ENCODE data around the gene TTLL11.

TTLL11 gene

DNA sequence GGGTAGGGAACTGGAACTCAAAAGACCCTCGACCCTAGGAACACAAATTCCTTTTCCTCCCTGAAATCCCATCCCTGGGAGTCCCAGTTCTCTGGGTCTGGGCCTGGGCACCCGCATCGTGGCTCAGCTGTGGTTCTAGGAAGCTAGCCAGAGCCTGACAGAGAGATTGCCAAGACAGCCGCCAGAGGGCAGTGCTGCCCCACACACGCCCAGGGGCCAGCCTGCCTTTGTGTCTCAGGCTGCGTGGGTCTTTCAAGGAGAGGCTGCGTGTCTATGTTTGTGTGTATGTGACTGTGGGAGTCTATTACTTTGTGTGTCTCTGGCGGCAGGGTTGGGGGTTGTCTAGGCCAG lies 32.0 kb upstream of the TTLL11 start:
- no peaks in the 10 kb centered on the region for H3K9me3 ChIP-seq (ENCODE audit: control insufficient read depth, low read length)
- no peaks in the 10 kb centered on the region for H3K4me1 ChIP-seq
- no peaks in the 10 kb centered on the region for H3K27me3 ChIP-seq (ENCODE audit: control insufficient read depth, insufficient read depth, low read length)
- no peak overlapping the region for H3K4me3 ChIP-seq (ENCODE audit: low read depth, low read length)
- H3K36me3 ChIP-seq (ENCODE audit: control insufficient read depth, insufficient read depth, low read length) = no peaks in the 10 kb centered on the region
- H3K9ac ChIP-seq = no peak overlapping the region
- H2AFZ ChIP-seq = no peak overlapping the region
- H3K27ac ChIP-seq = no peak overlapping the region
- H3K79me2 ChIP-seq = no peaks in the 10 kb centered on the region
- no peak overlapping the region for H3K4me2 ChIP-seq (ENCODE audit: low read length)
- TF ChIP-seq, protein P1, sequence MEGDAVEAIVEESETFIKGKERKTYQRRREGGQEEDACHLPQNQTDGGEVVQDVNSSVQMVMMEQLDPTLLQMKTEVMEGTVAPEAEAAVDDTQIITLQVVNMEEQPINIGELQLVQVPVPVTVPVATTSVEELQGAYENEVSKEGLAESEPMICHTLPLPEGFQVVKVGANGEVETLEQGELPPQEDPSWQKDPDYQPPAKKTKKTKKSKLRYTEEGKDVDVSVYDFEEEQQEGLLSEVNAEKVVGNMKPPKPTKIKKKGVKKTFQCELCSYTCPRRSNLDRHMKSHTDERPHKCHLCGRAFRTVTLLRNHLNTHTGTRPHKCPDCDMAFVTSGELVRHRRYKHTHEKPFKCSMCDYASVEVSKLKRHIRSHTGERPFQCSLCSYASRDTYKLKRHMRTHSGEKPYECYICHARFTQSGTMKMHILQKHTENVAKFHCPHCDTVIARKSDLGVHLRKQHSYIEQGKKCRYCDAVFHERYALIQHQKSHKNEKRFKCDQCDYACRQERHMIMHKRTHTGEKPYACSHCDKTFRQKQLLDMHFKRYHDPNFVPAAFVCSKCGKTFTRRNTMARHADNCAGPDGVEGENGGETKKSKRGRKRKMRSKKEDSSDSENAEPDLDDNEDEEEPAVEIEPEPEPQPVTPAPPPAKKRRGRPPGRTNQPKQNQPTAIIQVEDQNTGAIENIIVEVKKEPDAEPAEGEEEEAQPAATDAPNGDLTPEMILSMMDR (IDR thresholded peaks at IDR 0.05) = peak; percentile 86

DNA sequence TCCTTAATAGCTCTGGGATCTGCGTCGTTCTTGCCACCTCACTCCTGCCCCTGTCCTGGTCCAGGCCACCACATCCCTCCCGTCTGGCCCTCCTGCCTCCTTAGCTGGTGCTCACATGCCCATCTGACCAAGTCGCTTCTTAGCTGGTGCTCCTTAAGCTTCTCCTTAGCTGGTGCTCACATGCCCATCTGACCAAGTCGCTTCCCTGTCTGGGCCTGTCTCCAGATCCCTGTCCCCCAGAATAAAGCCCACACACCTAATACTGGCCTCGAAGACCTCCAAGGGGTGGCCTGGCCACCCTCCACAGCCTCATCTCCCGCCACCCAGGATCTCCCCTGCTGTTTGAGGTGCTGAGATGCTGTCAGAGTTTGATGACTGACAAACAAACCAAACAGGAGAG lies 31.4 kb upstream of the TTLL11 start:
- H3K4me3 ChIP-seq (ENCODE audit: low read depth, low read length) = no peak overlapping the region
- no peak overlapping the region for H3K4me2 ChIP-seq (ENCODE audit: low read length)
- H2AFZ ChIP-seq = no peak overlapping the region
- no peaks in the 10 kb centered on the region for H3K9me3 ChIP-seq (ENCODE audit: control insufficient read depth, low read length)
- no peak overlapping the region for H3K27ac ChIP-seq
- H3K36me3 ChIP-seq (ENCODE audit: control insufficient read depth, insufficient read depth, low read length) = no peaks in the 10 kb centered on the region
- H3K27me3 ChIP-seq (ENCODE audit: control insufficient read depth, insufficient read depth, low read length) = no peaks in the 10 kb centered on the region
- no peak overlapping the region for H3K9ac ChIP-seq
- TF ChIP-seq, protein P1 (IDR thresholded peaks at IDR 0.05) = no peak
- no peaks in the 10 kb centered on the region for H3K79me2 ChIP-seq
- H3K4me1 ChIP-seq = no peaks in the 10 kb centered on the region

DNA sequence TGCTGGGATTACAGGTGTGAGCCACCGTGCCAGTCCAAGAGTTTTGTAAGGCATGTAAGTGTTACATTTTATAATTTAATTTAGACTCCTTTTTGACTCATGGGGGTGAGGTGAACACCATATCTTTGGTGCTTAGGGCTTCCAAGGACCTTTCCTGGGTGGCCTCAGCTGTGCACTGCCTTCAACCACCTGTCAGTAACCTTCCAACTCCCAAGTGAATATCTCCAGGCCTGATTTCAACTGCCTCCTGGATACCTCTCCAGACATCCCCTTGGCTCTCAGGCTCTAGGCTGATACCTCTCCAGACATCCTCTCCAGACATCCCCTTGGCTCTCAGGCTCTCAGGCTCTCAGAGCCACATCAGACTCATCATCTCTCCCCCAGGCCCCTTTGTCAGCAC lies 30.9 kb upstream of the TTLL11 start:
- no peak overlapping the region for H3K9ac ChIP-seq
- no peaks in the 10 kb centered on the region for H3K9me3 ChIP-seq (ENCODE audit: control insufficient read depth, low read length)
- no peak overlapping the region for H3K27ac ChIP-seq
- H3K4me1 ChIP-seq = no peaks in the 10 kb centered on the region
- H3K4me2 ChIP-seq (ENCODE audit: low read length) = no peak overlapping the region
- H3K27me3 ChIP-seq (ENCODE audit: control insufficient read depth, insufficient read depth, low read length) = no peaks in the 10 kb centered on the region
- no peak overlapping the region for H2AFZ ChIP-seq
- H3K79me2 ChIP-seq = no peaks in the 10 kb centered on the region
- H3K4me3 ChIP-seq (ENCODE audit: low read depth, low read length) = no peak overlapping the region
- H3K36me3 ChIP-seq (ENCODE audit: control insufficient read depth, insufficient read depth, low read length) = no peaks in the 10 kb centered on the region
- TF ChIP-seq, protein P1 (IDR thresholded peaks at IDR 0.05) = no peak

DNA sequence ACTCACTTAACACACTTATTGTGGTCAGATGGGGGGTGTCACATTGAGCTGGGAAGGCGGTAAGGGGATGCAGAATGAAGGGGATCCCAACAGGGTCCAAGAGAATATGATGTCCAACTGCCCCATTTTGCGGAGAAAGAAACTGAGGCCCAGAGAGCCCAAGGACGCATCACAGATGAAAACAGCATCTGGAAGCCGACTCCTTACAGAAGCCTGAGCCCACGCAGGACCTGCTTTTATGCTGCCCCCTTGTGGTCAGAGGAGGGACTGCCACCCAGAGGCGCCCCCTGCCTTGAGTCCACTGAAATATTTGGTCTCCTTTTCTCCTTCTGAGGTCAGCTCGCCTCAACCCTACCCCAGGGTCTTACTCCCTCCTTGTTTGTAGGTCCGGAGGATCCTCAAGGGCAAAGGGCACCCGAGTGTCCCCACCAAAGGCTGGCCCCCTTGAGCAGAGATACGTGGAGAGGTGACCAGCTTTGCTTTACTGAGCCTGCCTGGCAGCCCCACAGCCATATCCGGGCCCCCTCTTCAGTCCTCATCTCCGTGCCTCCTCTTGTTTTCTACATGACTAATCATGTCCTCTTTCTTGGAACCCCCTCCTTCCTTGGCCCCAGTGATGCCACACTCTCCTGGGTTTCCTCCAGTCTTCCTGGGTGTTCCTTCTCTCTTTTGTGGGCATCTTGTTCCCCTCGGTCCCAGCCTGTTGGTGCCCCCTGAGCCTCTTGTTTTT lies 30.0 kb upstream of the TTLL11 start:
- H3K36me3 ChIP-seq (ENCODE audit: control insufficient read depth, insufficient read depth, low read length) = no peaks in the 10 kb centered on the region
- no peak overlapping the region for H3K4me2 ChIP-seq (ENCODE audit: low read length)
- H3K79me2 ChIP-seq = no peaks in the 10 kb centered on the region
- H2AFZ ChIP-seq = no peak overlapping the region
- no peak overlapping the region for H3K27ac ChIP-seq
- H3K27me3 ChIP-seq (ENCODE audit: control insufficient read depth, insufficient read depth, low read length) = no peaks in the 10 kb centered on the region
- no peaks in the 10 kb centered on the region for H3K4me1 ChIP-seq
- H3K4me3 ChIP-seq (ENCODE audit: low read depth, low read length) = no peak overlapping the region
- no peaks in the 10 kb centered on the region for H3K9me3 ChIP-seq (ENCODE audit: control insufficient read depth, low read length)
- TF ChIP-seq, protein P1 (IDR thresholded peaks at IDR 0.05) = peak; percentile 76
- no peak overlapping the region for H3K9ac ChIP-seq

DNA sequence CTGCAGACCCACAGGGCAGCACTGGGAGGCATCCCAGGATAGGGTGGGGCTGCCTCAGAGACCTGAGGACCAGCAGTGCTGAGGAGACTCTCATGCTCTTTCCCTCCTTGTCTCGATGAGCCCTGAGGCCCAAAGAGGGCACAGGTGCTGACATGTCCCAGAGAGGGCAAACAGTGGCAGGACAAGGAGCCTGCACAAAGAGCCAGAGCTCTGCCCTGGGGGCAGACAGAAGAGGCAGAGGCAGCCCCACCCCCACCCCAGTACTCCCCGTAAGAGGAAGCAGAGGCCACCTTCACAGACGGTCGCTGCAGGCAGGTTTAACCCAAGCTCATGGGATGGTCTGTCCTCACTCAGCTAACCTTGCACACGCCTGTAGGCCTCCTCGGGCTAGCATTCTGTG lies 29.4 kb upstream of the TTLL11 start:
- no peaks in the 10 kb centered on the region for H3K4me1 ChIP-seq
- H3K36me3 ChIP-seq (ENCODE audit: control insufficient read depth, insufficient read depth, low read length) = no peaks in the 10 kb centered on the region
- H3K9me3 ChIP-seq (ENCODE audit: control insufficient read depth, low read length) = no peaks in the 10 kb centered on the region
- no peak overlapping the region for H3K9ac ChIP-seq
- H2AFZ ChIP-seq = no peak overlapping the region
- H3K27me3 ChIP-seq (ENCODE audit: control insufficient read depth, insufficient read depth, low read length) = no peaks in the 10 kb centered on the region
- H3K27ac ChIP-seq = no peak overlapping the region
- H3K79me2 ChIP-seq = no peaks in the 10 kb centered on the region
- no peak overlapping the region for H3K4me3 ChIP-seq (ENCODE audit: low read depth, low read length)
- TF ChIP-seq, protein P1 (IDR thresholded peaks at IDR 0.05) = no peak
- no peak overlapping the region for H3K4me2 ChIP-seq (ENCODE audit: low read length)
